H9 (cell line): ENCODE data around the gene SKIC8. TPM values are rescaled to one million over a fixed set of nuclear protein-coding genes. Genes with fewer than 3 reads are reported as not detected.

ENCODE experiments used
- DNase-seq: peaks from one replicate; pipeline ENCODE4 v3.0.0-alpha.2; 2017
- H2AFZ ChIP-seq: one replicate; pipeline ENCODE4 v1.6.1; 2013; ENCODE audit warnings: mild to moderate bottlenecking, low read length, control low read depth, moderate library complexity
- H2AK5ac ChIP-seq: 2 replicates; pipeline ENCODE4 v1.6.1; 2013; ENCODE audit warnings: low read length, control low read depth, mixed read lengths; ENCODE audit not compliant: insufficient read length
- H2BK120ac ChIP-seq: one replicate; pipeline ENCODE4 v1.6.1; 2013; ENCODE audit warnings: low read depth, mild to moderate bottlenecking, low read length, control low read depth, inconsistent platforms; ENCODE audit not compliant: poor library complexity, severe bottlenecking
- H2BK12ac ChIP-seq: 2 replicates; pipeline ENCODE4 v1.6.1; 2013; ENCODE audit warnings: low read length, control low read depth, mixed read lengths, low read depth; ENCODE audit not compliant: insufficient read length
- H2BK15ac ChIP-seq: 2 replicates; pipeline ENCODE4 v1.6.1; 2013; ENCODE audit warnings: low read depth, low read length, control low read depth
- H2BK20ac ChIP-seq: one replicate; pipeline ENCODE4 v1.6.1; 2013; ENCODE audit warnings: low read depth, mild to moderate bottlenecking, low read length, control low read depth, inconsistent platforms; ENCODE audit not compliant: poor library complexity, severe bottlenecking
- H2BK5ac ChIP-seq: 2 replicates; pipeline ENCODE4 v1.6.1; 2013; ENCODE audit warnings: low read length, control low read depth, mixed read lengths; ENCODE audit not compliant: insufficient read length
- H3K14ac ChIP-seq: 2 replicates; pipeline ENCODE4 v1.6.1; 2013; ENCODE audit warnings: low read length, control low read depth; ENCODE audit not compliant: insufficient read depth
- H3K18ac ChIP-seq: 2 replicates; pipeline ENCODE4 v1.6.1; 2013; ENCODE audit warnings: low read depth, mild to moderate bottlenecking, mixed read lengths, low read length, control low read depth; ENCODE audit not compliant: insufficient read length
- H3K23ac ChIP-seq: 2 replicates; pipeline ENCODE4 v1.6.1; 2013; ENCODE audit warnings: low read length, control low read depth, mixed read lengths, low read depth; ENCODE audit not compliant: insufficient read length
- H3K23me2 ChIP-seq: 2 replicates; pipeline ENCODE4 v1.6.1; 2013; ENCODE audit warnings: low read depth, mild to moderate bottlenecking, mixed read lengths, low read length, control low read depth; ENCODE audit not compliant: insufficient read length, poor library complexity, severe bottlenecking
- H3K27ac ChIP-seq: 2 replicates; pipeline ENCODE4 v1.5.1; 2013; ENCODE audit warnings: low read length, control low read depth, mixed read lengths, low read depth; ENCODE audit not compliant: insufficient read length
- H3K27me3 ChIP-seq: 2 replicates; pipeline ENCODE4 v1.6.1; 2013; ENCODE audit warnings: low read length, control low read depth, inconsistent platforms; ENCODE audit not compliant: insufficient read depth
- H3K4ac ChIP-seq: 2 replicates; pipeline ENCODE4 v1.6.1; 2013; ENCODE audit warnings: low read depth, mild to moderate bottlenecking, control low read depth, inconsistent platforms, low read length, moderate library complexity
- H3K4me1 ChIP-seq: 2 replicates; pipeline ENCODE4 v1.6.1; 2013; ENCODE audit warnings: low read length, control low read depth, inconsistent platforms; ENCODE audit not compliant: insufficient read depth
- H3K4me2 ChIP-seq: 2 replicates; pipeline ENCODE4 v1.6.1; 2013; ENCODE audit warnings: low read length, control low read depth, mixed read lengths; ENCODE audit not compliant: insufficient read length, insufficient read depth
- H3K56ac ChIP-seq: 2 replicates; pipeline ENCODE4 v1.6.1; 2013; ENCODE audit warnings: low read depth, mild to moderate bottlenecking, mixed read lengths, low read length, control low read depth; ENCODE audit not compliant: insufficient read length
- H3K79me1 ChIP-seq: 2 replicates; pipeline ENCODE4 v1.6.1; 2013; ENCODE audit warnings: low read depth, mild to moderate bottlenecking, moderate library complexity, low read length, control low read depth, inconsistent platforms; ENCODE audit not compliant: insufficient read depth, poor library complexity, severe bottlenecking
- H3K79me2 ChIP-seq: 2 replicates; pipeline ENCODE4 v1.6.1; 2013; ENCODE audit warnings: low read length, control low read depth, inconsistent platforms; ENCODE audit not compliant: insufficient read depth
- H3K9ac ChIP-seq: 2 replicates; pipeline ENCODE4 v1.6.1; 2013; ENCODE audit warnings: low read length, control low read depth, mixed read lengths; ENCODE audit not compliant: insufficient read length; ENCODE audit errors: extremely low read depth
- H3K9me3 ChIP-seq: one replicate; pipeline ENCODE4 v1.6.1; 2013; ENCODE audit warnings: low read depth, low read length, inconsistent platforms; ENCODE audit not compliant: control insufficient read depth
- H3T11ph ChIP-seq: one replicate; pipeline ENCODE4 v1.6.1; 2013; ENCODE audit warnings: mild to moderate bottlenecking, low read length, control low read depth, inconsistent platforms
- H4K20me1 ChIP-seq: one replicate; pipeline ENCODE4 v1.6.1; 2013; ENCODE audit not compliant: control insufficient read depth, insufficient read length, insufficient read depth
- H4K5ac ChIP-seq: 2 replicates; pipeline ENCODE4 v1.6.1; 2013; ENCODE audit warnings: low read depth, mild to moderate bottlenecking, mixed read lengths, low read length, control low read depth; ENCODE audit not compliant: insufficient read length
- H4K8ac ChIP-seq: replicated peaks from 2 replicates; pipeline ENCODE4 v1.6.1; 2013; ENCODE audit warnings: low read length, control low read depth, mixed read lengths, low read depth; ENCODE audit not compliant: insufficient read length
- H4K91ac ChIP-seq: 2 replicates; pipeline ENCODE4 v1.6.1; 2013; ENCODE audit warnings: low read depth, mild to moderate bottlenecking, moderate library complexity, mixed read lengths, low read length, control low read depth; ENCODE audit not compliant: insufficient read length
- H3K27ac Mint-ChIP-seq, 3 experiments: 2 replicates in 2 of 3; 3 replicates in 1 of 3; pipeline ENCODE4 v1.8.0; 2020 to 2021; ENCODE audit warnings: mixed read lengths in 3 of 3, mild to moderate bottlenecking in 1 of 3, moderate library complexity in 1 of 3
- H3K27me3 Mint-ChIP-seq: 2 replicates; pipeline ENCODE4 v1.8.0; 2021; ENCODE audit warnings: low read depth, mild to moderate bottlenecking, moderate library complexity, mixed read lengths
- H3K36me3 Mint-ChIP-seq, 3 experiments: 2 replicates in 2 of 3; 3 replicates in 1 of 3; pipeline ENCODE4 v1.8.0; 2020 to 2021; ENCODE audit warnings: low read depth in 3 of 3, mixed read lengths in 3 of 3; ENCODE audit not compliant: insufficient read depth in 1 of 3
- H3K4me1 Mint-ChIP-seq, 2 experiments: 2 replicates each; pipeline ENCODE4 v1.8.0; 2020; ENCODE audit warnings: mixed read lengths in 2 of 2
- H3K4me3 Mint-ChIP-seq, 2 experiments: 2 replicates in 1 of 2; 3 replicates in 1 of 2; pipeline ENCODE4 v1.8.0; 2020 to 2021; ENCODE audit warnings: mild to moderate bottlenecking in 2 of 2, mixed read lengths in 2 of 2, moderate library complexity in 1 of 2
- H3K9me3 Mint-ChIP-seq, 2 experiments: 2 replicates in 1 of 2; 3 replicates in 1 of 2; pipeline ENCODE4 v1.8.0; 2020; ENCODE audit warnings: mild to moderate bottlenecking in 2 of 2, mixed read lengths in 2 of 2, moderate library complexity in 1 of 2
- WGBS: extraction: QIAGEN DNeasy Blood & Tissue Kit; methylation state at CpG from one replicate; pipeline ENCODE4 v1.1.7; 2013; ENCODE audit warnings: missing lambda C conversion rate, low lambda C conversion rate, mixed read lengths; ENCODE audit not compliant: insufficient read length; ENCODE audit errors: extremely low coverage; 5-methylcytosine and 5-hydroxymethylcytosine counted together
- total RNA-seq: library from RNA; stranded (reverse); gene quantifications from 2 replicates; pipeline ENCODE4 v1.2.1, GENCODE V29; 2021
- TF ChIP-seq, protein P1 (sequence below): fragments of 200-600 bp; sonication (generic); conservative IDR thresholded peaks from 3 replicates; pipeline ENCODE4 v1.8.0; 2021; ENCODE audit warnings: antibody characterized with exemption, mild to moderate bottlenecking

Gene SKIC8
- total RNA-seq, 1 experiment from 2014 or later, result 45.6 TPM

DNA sequence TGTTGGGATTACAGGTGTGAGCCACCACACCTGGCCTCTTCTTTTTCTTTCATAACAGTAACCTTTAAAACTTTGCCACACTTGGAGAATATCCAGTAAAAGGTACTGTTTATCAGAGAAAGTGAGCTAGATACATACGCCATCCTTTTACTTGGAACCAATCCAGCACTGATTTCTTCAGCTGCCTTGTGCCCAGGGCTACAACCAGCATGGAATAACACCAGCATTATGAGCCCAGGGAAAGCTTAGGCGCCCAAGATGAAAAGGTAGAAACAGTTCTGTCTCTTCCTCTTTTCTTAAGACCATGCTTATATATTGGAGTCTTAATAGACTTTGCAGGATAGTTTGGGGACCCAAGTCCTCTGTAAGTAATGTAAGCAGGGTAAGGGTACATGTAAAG, 8.4 kb downstream of the SKIC8 start:
- Histone ChIP-seq H3K4me1 (no peaks in the 10 kb centered on the region), H3K18ac (no peak overlapping the region), H4K91ac (no peak overlapping the region), H3K9me3 (no peaks in the 10 kb centered on the region), H2AFZ (no peak overlapping the region), H2BK15ac (no peak overlapping the region), H3K4me2 (no peak overlapping the region), H3K79me2 (no peaks in the 10 kb centered on the region), H3K14ac (no peak overlapping the region), H2BK5ac (no peak overlapping the region), H4K20me1 (no peaks in the 10 kb centered on the region), H2BK20ac (no peak overlapping the region), H3K9ac (no peak overlapping the region), H2AK5ac (no peak overlapping the region), H3K27ac (no peak overlapping the region), H3K79me1 (no peaks in the 10 kb centered on the region), H4K5ac (no peak overlapping the region), H3K23me2 (no peaks in the 10 kb centered on the region), H3T11ph (no peak overlapping the region), H3K27me3 (no peaks in the 10 kb centered on the region), H3K56ac (no peak overlapping the region), H3K4ac (no peak overlapping the region), H4K8ac (no peak overlapping the region), H3K23ac (no peak overlapping the region), H2BK120ac (no peak overlapping the region), H2BK12ac (no peak overlapping the region)
- Mint-ChIP-seq H3K4me1 (no peaks in the 10 kb centered on the region), H3K36me3 (peaks cover 5 to 33% (median 8%) of the 10 kb centered on the region in 3 experiments; a peak in 4 of 7 replicates), H3K27me3 (no peaks in the 10 kb centered on the region), H3K27ac (no peak overlapping the region), H3K9me3 (no peaks in the 10 kb centered on the region), H3K4me3 (no peak overlapping the region)
- no CpG with 5 or more reads among the region's 2 CpGs for WGBS
- TF ChIP-seq, protein P1, sequence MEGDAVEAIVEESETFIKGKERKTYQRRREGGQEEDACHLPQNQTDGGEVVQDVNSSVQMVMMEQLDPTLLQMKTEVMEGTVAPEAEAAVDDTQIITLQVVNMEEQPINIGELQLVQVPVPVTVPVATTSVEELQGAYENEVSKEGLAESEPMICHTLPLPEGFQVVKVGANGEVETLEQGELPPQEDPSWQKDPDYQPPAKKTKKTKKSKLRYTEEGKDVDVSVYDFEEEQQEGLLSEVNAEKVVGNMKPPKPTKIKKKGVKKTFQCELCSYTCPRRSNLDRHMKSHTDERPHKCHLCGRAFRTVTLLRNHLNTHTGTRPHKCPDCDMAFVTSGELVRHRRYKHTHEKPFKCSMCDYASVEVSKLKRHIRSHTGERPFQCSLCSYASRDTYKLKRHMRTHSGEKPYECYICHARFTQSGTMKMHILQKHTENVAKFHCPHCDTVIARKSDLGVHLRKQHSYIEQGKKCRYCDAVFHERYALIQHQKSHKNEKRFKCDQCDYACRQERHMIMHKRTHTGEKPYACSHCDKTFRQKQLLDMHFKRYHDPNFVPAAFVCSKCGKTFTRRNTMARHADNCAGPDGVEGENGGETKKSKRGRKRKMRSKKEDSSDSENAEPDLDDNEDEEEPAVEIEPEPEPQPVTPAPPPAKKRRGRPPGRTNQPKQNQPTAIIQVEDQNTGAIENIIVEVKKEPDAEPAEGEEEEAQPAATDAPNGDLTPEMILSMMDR, result no peak
- no peak for DNase-seq
